Adrenal gland (tissue), 5 donors: ENCODE data around the gene NDUFS4.

Experiments used
- POLR2A ChIP-seq, 2 donors: fragments of 450-650 bp; IDR thresholded peaks; one replicate each; pipeline ENCODE4 v1.6.1; 2017; ENCODE audit warnings: antibody characterized with exemption in 2 of 2, mild to moderate bottlenecking in 2 of 2, moderate library complexity in 1 of 2
- TF ChIP-seq, protein P1 (sequence below), 6 experiments: fragments of 450-650 bp in 4 of 6; fragments of 200-600 bp in 2 of 6; sonication (generic) in 1 of 6; IDR thresholded peaks; 1 replicate in 5 of 6; 2 replicates in 1 of 6; pipeline versions ENCODE4 v1.5.1 to v1.8.0; 2016 to 2021; ENCODE audit warnings: antibody characterized with exemption in 6 of 6, mild to moderate bottlenecking in 2 of 6, moderate library complexity in 1 of 6
- donor health status: DM: no; HTN: no; CAD: no.

DNA sequence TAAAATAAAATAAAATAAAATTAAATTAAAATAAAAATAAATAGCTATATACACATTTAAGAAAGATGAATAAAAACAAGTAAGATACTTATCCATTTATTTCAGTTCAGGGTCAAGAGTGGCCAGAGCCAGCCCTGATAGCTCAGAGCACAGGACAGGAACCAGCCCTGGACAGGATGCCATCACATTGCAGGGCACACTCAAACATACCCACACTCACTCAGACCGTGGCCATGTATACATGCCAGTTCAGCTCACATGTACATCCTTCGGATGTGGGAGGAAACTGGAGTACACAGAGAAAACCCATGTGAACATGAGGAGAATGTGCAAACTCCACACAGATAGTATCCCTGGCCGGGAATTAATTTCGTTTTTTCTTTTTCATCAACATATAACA is 21.8 kb downstream of the NDUFS4 start:
- TF ChIP-seq, protein P1, sequence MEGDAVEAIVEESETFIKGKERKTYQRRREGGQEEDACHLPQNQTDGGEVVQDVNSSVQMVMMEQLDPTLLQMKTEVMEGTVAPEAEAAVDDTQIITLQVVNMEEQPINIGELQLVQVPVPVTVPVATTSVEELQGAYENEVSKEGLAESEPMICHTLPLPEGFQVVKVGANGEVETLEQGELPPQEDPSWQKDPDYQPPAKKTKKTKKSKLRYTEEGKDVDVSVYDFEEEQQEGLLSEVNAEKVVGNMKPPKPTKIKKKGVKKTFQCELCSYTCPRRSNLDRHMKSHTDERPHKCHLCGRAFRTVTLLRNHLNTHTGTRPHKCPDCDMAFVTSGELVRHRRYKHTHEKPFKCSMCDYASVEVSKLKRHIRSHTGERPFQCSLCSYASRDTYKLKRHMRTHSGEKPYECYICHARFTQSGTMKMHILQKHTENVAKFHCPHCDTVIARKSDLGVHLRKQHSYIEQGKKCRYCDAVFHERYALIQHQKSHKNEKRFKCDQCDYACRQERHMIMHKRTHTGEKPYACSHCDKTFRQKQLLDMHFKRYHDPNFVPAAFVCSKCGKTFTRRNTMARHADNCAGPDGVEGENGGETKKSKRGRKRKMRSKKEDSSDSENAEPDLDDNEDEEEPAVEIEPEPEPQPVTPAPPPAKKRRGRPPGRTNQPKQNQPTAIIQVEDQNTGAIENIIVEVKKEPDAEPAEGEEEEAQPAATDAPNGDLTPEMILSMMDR (IDR thresholded peaks at IDR 0.05) = no peak
- TF ChIP-seq POLR2A (IDR thresholded peaks at IDR 0.05) = no peak
